ENCODE data around the gene GPR137. TPM values are rescaled to one million over a fixed set of nuclear protein-coding genes. Genes with fewer than 3 reads are reported as not detected.
"Not testable (repeated sequence)": the region's sequence is repeated elsewhere in the genome, so short reads cannot be mapped to it uniquely, and the experiment has no call there.

The GPR137 gene
- total RNA-seq, 1 donor from 2014 or later = 18.5 TPM

DNA sequence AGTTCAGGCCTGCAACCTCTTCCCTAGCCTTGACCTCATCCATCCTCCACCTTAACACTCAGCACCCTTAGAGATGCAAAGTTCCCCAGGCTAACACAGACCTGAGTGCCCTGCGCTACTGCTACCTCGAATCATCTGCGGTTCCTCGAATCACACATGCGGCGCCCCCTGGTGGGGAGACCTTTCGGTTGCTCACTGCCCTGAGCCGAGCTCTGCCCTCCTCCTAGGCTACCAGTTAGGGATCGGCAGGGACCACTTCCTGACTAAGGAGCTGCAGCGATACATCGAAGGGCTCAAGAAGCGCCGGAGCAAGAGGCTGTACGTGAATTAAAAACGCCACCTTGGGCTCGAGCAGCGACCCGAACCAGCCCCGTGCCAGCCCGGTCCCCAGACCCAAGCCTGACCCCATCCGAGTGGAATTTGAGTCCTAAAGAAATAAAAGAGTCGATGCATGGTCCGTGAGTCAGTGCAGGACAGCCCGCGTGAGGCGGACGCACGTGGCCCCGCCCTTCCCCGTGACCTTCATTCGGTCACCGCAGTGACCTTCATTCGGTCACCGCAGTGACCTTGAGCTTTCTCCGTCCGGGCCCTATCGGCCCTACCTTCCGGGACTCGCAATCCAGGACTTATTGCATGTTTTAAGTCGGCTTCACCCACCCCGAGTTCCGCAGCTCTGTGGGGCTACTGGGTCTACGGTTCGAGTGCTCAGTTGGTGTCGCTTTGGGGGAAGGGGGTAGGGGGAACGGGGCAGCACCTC lies 18.8 kb downstream of the GPR137 start:
- peak; percentile 50 for ATAC-seq

DNA sequence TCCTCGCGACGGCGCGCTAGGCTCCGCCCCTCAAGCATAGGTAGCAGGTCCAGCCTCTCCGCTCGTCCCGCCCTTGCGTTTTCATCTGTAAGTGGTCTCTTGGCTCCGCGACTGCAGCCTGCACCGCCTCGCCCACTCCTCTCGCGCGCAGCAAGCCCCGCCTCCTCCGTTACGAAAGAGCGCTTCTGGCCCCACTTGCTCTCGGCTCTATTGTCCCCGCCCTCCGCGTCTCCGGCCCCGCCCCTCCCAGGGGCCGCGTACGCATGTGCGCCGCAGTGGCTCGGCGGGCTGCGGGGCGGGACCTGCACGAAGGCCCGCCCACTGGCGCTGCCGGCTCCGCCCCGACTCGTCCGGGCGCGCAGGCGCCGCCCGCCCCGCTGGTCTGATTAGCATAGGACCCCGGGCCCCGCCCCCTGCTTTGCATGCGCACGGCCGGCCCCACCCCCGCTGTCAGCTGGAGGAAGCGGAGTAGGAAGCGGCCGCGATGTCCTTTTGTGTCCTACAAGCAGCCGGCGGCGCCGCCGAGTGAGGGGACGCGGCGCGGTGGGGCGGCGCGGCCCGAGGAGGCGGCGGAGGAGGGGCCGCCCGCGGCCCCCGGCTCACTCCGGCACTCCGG lies 19.5 kb downstream of the GPR137 start, which contains the start of gene ESRRA:
TSS of gene ESRRA (plus strand) at position 450 of the 616 bp plus-strand sequence. CDS start 1,656 bp downstream, outside the sequence.
- ATAC-seq = peak; percentile 88

DNA sequence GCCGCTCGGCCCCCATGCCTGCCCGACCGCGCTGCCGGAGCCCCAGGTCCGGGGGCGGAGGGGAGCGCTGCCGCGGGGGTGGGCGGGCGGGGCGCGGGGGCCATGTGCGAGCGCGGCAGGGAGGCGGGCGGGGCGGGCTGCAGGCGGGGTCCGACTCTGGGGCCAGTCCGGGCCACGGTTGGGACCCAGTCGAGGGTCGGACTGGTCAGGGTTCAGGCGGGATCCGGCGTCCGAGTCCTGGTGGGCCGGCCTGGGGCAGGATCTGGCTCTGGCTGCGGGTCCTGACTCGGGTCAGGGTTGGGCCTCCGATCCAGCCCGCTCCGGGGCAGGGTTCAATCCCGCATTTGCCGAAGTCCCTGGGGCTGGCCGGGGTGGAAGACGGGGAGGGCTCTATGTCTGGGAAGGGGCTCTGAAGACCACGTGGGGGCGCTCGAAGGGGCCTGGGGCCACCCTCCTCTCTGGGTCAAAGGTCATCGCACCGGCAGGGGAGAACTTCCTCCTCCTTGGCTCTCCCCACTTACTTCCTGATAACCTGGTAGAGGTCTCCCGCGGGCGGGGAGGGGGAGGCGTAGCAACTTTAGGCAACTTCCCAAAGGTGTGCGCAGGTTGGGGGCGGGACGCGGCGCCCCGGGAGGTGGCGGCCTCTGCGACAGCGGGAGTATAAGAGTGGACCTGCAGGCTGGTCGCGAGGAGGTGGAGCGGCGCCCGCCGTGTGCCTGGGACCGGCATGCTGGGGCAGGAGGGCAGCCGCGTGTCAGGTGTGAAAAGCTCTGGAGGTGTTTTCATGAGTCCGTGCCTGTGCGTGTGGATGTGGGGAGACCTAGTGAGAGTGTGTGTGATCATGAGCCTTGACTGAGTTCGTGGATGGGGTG lies 20.3 kb downstream of the GPR137 start:
- peak; percentile 19 for ATAC-seq

DNA sequence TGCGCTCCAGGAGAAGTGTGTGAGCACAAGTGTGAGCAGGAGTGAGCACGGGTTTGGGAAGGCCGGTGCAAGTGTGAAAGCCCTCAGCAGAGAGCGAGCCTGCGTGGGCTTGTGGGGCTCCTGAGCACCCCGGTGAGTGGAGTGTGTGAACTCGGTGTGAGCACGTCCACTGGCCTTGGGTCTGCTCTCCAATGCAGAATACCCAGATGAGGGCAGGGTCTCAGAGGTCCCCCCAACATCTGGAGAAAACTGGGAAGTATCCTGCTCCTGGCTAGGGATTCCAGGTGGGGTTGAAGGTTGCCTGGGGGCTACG lies 20.9 kb downstream of the GPR137 start:
- no peak for ATAC-seq

DNA sequence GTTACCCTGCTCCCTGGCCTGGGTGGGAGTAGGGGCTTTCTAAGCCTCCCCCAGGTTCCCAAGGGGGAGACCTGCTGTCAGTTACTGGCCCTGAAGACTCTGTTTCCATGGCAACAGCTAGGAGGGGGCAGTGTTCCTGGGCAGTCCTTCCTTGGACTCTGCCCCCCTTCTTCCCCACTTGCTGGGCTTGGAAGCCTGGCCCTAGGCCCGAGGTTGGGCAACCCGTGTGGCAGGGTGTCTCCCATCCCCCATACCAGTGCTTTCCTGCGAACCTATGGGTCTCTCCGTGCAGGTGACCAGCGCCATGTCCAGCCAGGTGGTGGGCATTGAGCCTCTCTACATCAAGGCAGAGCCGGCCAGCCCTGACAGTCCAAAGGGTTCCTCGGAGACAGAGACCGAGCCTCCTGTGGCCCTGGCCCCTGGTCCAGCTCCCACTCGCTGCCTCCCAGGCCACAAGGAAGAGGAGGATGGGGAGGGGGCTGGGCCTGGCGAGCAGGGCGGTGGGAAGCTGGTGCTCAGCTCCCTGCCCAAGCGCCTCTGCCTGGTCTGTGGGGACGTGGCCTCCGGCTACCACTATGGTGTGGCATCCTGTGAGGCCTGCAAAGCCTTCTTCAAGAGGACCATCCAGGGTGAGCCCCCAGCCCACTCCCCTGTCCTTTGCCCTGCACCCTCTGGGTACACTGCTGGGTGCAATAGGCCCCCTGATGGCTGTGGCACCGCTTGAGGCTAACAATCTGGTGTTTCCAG lies 21.4 kb downstream of the GPR137 start:
- no peak for ATAC-seq

DNA sequence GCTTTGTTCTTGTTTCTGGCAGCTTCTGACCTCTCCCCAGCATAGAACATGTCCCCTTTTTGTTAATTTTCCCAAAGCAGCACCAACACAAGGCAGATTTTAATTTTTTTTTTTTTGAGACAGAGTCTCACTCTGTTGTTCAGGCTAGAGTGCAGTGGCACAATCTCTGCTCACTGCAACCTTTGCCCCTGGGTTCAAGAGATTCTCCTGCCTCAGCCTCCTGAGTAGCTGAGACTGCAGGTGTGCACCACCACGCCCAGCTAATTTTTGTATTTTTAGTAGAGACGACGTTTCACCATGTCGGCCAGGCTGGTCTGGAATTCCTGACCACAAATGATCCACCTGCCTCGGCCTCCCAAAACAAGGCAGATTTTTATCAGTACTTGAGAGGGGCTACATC lies 22.1 kb downstream of the GPR137 start:
- not testable (repeated sequence) for ATAC-seq

DNA sequence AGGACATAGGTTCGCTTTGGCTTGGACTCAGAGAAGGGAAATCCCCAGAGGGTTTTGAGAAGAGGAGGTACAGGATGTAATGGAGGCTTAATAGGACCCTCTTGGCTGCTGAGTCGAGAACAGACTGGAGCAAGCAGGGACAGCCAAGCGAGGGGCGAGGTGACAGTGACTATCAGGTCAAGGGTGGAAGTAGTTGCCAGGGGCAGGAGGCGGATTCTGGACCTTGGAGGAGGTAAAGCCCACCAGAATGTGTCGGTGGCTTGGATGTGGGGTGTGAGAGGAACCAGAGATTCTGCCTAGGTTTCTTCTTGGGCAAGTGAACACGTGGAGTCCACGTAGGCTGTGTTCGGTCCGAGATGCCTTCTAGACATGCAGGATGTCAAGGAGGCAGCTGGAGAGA lies 27.3 kb downstream of the GPR137 start:
- no peak for ATAC-seq

DNA sequence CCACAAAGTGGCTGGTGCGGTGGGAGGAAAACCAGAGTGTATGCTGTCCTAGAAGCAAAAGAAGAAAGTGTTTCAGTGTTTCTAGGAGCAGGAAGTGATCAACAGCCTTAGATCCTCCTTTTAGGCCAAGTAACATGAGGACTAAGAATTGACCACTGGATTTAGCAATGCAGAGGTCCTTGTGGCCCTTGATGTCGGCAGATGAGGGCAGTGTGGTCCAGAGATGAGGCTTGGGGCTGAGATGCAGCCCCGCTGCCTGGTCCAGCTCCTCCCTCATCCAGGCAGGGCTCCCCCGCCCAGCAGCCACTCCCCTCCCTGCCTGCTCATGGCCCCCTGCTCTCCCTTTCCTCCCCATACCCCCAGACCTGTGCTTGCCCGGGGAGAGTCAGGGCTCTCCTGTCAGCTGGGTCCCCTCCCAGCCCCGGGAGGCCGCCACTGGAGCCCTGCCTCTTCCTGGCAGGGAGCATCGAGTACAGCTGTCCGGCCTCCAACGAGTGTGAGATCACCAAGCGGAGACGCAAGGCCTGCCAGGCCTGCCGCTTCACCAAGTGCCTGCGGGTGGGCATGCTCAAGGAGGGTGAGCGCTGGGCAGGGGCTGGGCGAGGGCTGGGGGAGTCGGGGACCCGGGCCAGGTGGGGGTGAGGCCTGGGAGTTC lies 28.0 kb downstream of the GPR137 start:
- no peak for ATAC-seq

DNA sequence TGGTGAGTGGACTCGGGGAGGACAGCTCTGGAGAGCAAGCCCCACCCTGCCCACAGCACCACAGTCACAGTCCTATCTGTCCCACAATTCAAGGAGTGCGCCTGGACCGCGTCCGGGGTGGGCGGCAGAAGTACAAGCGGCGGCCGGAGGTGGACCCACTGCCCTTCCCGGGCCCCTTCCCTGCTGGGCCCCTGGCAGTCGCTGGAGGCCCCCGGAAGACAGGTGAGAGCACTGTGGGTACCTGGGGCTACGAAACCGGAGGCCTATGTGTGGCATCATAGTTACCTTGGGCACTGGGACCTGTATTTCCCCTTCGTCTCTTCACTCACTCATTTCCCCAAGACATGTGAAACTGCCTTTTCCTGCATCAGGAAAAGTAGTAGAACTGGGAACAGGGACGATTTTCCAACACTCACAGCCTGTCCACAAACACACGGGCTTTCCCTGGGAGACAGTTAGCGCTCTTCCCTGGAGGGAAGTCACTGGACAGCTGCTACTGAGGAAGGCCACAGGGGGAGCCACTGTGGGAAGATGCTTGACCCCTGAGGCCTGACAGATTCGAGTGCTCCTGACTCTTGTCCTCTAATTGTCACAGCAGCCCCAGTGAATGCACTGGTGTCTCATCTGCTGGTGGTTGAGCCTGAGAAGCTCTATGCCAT lies 28.6 kb downstream of the GPR137 start:
- no peak for ATAC-seq

DNA sequence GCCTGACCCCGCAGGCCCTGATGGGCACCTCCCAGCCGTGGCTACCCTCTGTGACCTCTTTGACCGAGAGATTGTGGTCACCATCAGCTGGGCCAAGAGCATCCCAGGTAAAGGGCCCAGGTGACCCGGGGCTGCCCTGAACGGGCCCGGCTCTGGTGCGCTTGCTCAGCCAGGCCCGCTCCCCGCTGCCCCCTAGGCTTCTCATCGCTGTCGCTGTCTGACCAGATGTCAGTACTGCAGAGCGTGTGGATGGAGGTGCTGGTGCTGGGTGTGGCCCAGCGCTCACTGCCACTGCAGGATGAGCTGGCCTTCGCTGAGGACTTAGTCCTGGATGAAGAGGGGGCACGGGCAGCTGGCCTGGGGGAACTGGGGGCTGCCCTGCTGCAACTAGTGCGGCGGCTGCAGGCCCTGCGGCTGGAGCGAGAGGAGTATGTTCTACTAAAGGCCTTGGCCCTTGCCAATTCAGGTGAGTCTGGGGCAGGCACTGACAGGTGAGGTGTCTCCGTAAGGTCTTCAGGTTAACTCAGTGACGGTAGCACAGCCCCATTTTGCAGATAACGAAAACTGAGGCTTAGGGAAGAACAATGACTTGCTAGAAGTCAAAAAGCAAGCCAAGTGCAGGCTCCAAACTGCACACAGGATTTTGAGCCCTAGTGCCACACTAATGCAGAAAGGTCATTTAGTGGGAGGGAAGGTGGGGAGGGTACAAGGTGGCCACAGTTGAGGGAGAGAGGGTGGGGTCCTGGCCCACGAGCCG lies 29.3 kb downstream of the GPR137 start:
- ATAC-seq = no peak

DNA sequence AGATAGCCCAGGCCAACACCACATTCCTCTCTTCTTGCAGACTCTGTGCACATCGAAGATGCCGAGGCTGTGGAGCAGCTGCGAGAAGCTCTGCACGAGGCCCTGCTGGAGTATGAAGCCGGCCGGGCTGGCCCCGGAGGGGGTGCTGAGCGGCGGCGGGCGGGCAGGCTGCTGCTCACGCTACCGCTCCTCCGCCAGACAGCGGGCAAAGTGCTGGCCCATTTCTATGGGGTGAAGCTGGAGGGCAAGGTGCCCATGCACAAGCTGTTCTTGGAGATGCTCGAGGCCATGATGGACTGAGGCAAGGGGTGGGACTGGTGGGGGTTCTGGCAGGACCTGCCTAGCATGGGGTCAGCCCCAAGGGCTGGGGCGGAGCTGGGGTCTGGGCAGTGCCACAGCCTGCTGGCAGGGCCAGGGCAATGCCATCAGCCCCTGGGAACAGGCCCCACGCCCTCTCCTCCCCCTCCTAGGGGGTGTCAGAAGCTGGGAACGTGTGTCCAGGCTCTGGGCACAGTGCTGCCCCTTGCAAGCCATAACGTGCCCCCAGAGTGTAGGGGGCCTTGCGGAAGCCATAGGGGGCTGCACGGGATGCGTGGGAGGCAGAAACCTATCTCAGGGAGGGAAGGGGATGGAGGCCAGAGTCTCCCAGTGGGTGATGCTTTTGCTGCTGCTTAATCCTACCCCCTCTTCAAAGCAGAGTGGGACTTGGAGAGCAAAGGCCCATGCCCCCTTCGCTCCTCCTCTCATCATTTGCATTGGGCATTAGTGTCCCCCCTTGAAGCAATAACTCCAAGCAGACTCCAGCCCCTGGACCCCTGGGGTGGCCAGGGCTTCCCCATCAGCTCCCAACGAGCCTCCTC lies 30.2 kb downstream of the GPR137 start:
- ATAC-seq = not testable (repeated sequence)

DNA sequence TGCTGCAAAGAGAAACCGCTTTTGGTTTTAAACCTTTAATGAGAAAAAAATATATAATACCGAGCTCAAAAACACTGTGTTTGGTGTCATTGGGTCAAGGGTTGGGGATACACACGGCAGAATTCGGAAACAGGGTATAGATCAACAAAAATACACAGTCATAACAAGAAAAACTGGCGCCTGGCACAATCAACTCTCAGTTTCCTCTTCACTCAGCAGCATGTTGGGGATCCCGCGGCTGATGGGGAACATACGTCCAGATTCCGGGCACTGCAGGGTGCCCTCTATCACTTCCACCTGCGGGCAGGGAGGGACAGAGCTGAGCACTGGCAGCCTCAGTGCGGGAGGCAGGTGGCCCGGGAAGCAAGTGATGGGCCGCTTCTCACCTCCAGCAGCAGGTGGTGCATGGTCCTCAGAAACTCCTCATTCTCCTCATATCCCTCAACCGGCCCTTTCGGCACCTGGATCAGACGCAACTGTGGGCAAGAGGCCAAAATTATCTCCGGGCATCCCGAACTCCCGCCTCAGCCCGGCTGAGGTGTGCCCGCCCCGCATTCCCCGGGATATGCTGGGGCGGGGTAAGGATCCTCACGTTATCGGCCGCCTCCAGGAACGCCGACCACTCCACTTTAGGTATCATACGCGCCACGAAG lies 31.1 kb downstream of the GPR137 start:
- ATAC-seq = peak; percentile 14

DNA sequence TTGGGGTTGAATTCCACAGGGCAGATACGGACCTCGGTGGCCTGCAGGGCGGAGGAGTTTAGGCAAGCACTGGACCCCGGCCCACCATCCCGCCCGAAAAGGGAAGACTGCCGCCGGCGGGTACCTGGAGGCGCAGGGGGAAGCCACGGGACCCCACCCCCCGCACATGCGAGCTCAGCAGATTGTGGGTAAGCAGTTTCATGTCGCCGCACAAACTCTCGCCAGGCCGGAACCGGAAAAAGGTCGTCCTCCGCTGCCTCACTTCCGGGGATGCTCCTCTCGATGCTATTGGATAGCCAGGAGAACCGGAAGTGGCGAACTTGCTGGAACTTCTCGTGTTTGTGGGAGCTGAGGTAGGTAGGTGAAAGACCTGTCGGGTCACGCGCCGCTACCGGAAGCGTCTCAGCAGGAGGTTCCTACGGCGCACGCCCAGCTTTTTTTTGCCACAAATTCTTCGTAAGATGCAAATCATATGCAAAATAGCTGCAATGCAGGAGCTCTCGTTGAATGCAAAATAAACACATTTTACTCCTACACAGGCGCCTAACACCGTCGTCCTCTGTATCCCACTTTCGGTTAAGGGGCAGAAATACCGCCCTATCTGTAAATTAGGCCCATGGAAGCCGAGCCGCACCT lies 31.8 kb downstream of the GPR137 start, which contains the start of gene TRMT112:
TSS of gene TRMT112 (minus strand) at position 235 of the 636 bp plus-strand sequence. CDS start at position 202, 33 bp downstream.
- peak; percentile 78 for ATAC-seq

DNA sequence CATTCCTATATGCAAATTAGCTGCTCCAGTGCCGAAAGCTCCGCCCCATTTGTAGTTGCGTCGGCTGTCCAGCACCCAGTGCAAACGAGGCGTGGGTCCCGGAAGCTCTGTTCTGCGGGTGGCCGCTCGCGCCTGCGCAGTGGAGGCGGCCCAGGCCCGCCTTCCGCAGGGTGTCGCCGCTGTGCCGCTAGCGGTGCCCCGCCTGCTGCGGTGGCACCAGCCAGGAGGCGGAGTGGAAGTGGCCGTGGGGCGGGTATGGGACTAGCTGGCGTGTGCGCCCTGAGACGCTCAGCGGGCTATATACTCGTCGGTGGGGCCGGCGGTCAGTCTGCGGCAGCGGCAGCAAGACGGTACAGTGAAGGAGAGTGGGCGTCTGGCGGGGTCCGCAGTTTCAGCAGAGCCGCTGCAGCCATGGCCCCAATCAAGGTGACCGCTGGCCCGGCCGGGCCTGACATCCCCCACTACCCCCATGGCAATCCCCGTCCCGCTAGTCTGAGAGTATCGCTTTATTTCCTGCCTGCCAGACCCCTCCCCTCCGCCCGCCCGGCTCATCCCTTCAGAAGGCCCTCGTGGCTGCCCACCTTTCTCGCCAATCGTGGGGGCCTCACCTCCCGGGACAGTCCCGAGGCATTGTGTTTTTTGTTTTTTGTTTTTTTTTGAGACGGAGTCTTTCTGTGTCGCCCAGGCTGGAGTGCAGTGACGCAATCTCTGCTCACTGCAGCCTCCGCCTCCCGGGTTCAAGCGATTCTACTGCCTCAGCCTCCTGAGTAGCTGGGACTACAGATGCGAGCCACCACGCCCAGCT lies 32.5 kb downstream of the GPR137 start, which contains the start of gene PRDX5:
TSS of gene PRDX5 (plus strand) at position 161 of the 805 bp plus-strand sequence. CDS start at position 256, 95 bp downstream.
- ATAC-seq = peak; percentile 79

DNA sequence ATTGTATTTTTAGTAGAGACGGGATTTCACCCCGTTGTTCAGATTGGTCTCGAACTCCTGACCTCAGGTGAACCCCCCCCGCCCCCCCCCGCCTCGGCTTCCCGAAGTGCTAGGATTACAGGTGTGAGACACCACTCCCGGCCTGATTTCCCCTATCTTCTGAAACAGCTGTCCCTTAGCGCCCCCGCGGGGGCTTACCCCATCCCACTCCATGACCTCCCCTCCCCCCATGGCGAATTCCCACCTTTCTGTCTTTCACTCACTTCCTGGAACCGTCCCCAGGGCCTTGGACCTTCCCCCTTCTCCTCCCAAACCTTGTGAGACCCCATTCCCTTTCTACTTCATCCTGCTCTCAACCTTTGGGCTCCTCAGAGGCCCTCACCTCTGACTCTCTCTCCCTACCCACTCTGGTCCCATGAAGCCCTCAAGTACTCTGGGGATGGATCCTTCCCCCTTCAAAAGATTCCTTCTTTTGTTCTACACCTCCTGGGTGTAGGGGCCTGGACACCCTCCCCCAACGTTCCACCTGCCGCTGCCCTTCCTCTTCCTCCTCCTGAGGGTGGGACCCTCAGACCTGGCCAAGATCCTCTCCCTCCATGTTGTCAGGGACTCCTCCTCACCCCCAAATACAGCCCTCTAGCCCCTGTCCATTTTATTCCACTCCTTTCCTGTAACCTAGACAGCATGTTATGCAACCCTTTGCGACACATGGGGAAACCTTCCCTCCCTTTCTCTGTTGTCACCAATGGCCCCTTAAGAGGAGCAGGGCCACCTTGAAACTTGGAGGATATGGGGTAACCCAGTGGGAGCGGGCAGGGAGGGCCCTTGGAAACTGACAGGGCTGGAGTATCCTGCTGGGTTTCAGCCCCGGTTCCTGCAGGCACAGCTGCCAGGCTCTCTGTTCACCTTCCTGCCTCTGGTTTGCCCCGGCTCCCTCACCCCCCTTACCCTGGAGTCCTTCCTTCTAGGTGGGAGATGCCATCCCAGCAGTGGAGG lies 33.4 kb downstream of the GPR137 start:
- ATAC-seq = no peak

DNA sequence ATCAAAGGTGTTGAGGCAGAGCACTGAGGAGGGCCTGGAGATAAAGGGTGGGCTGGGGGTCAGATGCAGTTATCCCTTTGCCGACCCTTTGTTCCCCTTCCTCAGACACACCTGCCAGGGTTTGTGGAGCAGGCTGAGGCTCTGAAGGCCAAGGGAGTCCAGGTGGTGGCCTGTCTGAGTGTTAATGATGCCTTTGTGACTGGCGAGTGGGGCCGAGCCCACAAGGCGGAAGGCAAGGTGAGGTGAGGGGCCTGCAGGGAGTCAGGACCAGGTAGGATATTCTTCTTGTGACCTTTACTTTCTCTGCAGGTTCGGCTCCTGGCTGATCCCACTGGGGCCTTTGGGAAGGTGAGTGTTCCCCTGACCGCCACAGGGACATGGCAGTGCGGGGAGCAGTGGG lies 34.9 kb downstream of the GPR137 start:
- no peak for ATAC-seq

Measured in esophagus mucosa (tissue), 1 donor.